Muscle of leg (tissue), 11 donors: ENCODE measurements around the gene MINDY1. TPM values are rescaled to one million over a fixed set of nuclear protein-coding genes. Genes with fewer than 3 reads are reported as not detected.

Experiments
- DNase-seq: peaks from one replicate; pipeline ENCODE4 v3.0.0; 2013
- H3K27ac ChIP-seq: one replicate; pipeline ENCODE4 v1.5.1; 2013; ENCODE audit warnings: mild to moderate bottlenecking, low read length, control low read depth
- H3K27me3 ChIP-seq: one replicate; pipeline ENCODE4 v1.6.1; 2013; ENCODE audit warnings: low read length; ENCODE audit not compliant: control insufficient read depth, insufficient read depth
- H3K36me3 ChIP-seq: one replicate; pipeline ENCODE4 v1.6.1; 2013; ENCODE audit warnings: low read length; ENCODE audit not compliant: control insufficient read depth, insufficient read depth
- H3K4me1 ChIP-seq: one replicate; pipeline ENCODE4 v1.6.1; 2013; ENCODE audit warnings: low read length; ENCODE audit not compliant: control insufficient read depth, insufficient read depth
- H3K4me3 ChIP-seq: one replicate; pipeline ENCODE4 v1.5.1; 2013; ENCODE audit warnings: low read length, control low read depth
- H3K9me3 ChIP-seq: replicated peaks from 2 replicates; pipeline ENCODE4 v1.6.1; 2013; ENCODE audit warnings: low read depth, low read length; ENCODE audit not compliant: control insufficient read depth
- WGBS: methylation state at CpG from one replicate; pipeline ENCODE4 v1.1.5; 2013; ENCODE audit warnings: missing lambda C conversion rate; ENCODE audit not compliant: insufficient coverage; 5-methylcytosine and 5-hydroxymethylcytosine counted together
- polyA plus RNA-seq, 8 donors: library from polyadenylated mRNA; unstranded; fragments of 120-200 nt; gene quantifications; one replicate each; pipeline versions ENCODE4 v1.2.1 to v1.2.3, GENCODE V29; 2013; ENCODE audit warnings: inconsistent platforms in 1 of 8, low replicate concordance in 1 of 8; ENCODE audit not compliant: insufficient read length in 8 of 8, insufficient read depth in 1 of 8
- total RNA-seq: library from RNA; stranded (reverse); fragments of 120-200 nt; gene quantifications from one replicate; pipeline ENCODE4 v1.2.4, GENCODE V29; 2013

MINDY1 gene
- total and polyA plus RNA-seq, 9 donors, result 15.7 to 20.4 (median 16.9) TPM

GRCh38 chr1:150966011-150966410, 40.7 kb downstream of the MINDY1 start:
- H3K27me3 ChIP-seq, result no peaks in the 10 kb centered on the region
- H3K4me1 ChIP-seq, result peaks cover 7% of the 10 kb centered on the region
- H3K36me3 ChIP-seq, result peaks cover 76% of the 10 kb centered on the region
- no CpG with 5 or more reads among the region's 6 CpGs for WGBS
- H3K9me3 ChIP-seq, result no peaks in the 10 kb centered on the region
- no peak overlapping the region for H3K27ac ChIP-seq
- no peak for DNase-seq
- H3K4me3 ChIP-seq, result no peak overlapping the region

- H3K36me3 ChIP-seq, result peaks cover 77% of the 10 kb centered on the region
- no peak overlapping the region for H3K27ac ChIP-seq
- peaks cover 3% of the 10 kb centered on the region for H3K4me1 ChIP-seq
- H3K4me3 ChIP-seq, result no peak overlapping the region
- no peaks in the 10 kb centered on the region for H3K9me3 ChIP-seq
- H3K27me3 ChIP-seq, result no peaks in the 10 kb centered on the region
- WGBS, result no CpG with 5 or more reads among the region's 4 CpGs
- no peak for DNase-seq
Measured at GRCh38 chr1:150965605-150966004, 41.1 kb downstream of the MINDY1 start.

- no peak for DNase-seq
- Histone ChIP-seq H3K27ac (no peak overlapping the region), H3K36me3 (peaks cover 84% of the 10 kb centered on the region), H3K4me1 (no peaks in the 10 kb centered on the region), H3K27me3 (no peaks in the 10 kb centered on the region), H3K9me3 (no peaks in the 10 kb centered on the region), H3K4me3 (no peak overlapping the region)
- no CpG with 5 or more reads among the region's 5 CpGs for WGBS
Measured at GRCh38 chr1:150964164-150964489, 42.6 kb downstream of the MINDY1 start.

- Histone ChIP-seq H3K36me3 (peaks cover 81% of the 10 kb centered on the region), H3K27ac (no peak overlapping the region), H3K9me3 (no peaks in the 10 kb centered on the region), H3K27me3 (no peaks in the 10 kb centered on the region), H3K4me3 (no peak overlapping the region), H3K4me1 (no peaks in the 10 kb centered on the region)
- 94% methylated on average over 4 of the region's 10 CpGs for WGBS
- DNase-seq, result no peak
Measured at GRCh38 chr1:150963321-150964163, 43.2 kb downstream of the MINDY1 start.

GRCh38 chr1:150961756-150962155, 44.9 kb downstream of the MINDY1 start:
- Histone ChIP-seq H3K27me3 (no peaks in the 10 kb centered on the region), H3K4me1 (no peaks in the 10 kb centered on the region), H3K27ac (no peak overlapping the region), H3K9me3 (no peaks in the 10 kb centered on the region), H3K4me3 (no peak overlapping the region), H3K36me3 (peaks cover 69% of the 10 kb centered on the region)
- no peak for DNase-seq
- WGBS, result no CpG with 5 or more reads among the region's 4 CpGs

- no peaks in the 10 kb centered on the region for H3K9me3 ChIP-seq
- H3K4me3 ChIP-seq, result no peak overlapping the region
- no peaks in the 10 kb centered on the region for H3K27me3 ChIP-seq
- H3K27ac ChIP-seq, result no peak overlapping the region
- DNase-seq, result no peak
- no peaks in the 10 kb centered on the region for H3K4me1 ChIP-seq
- H3K36me3 ChIP-seq, result peaks cover 62% of the 10 kb centered on the region
- 100% methylated on average over 3 of the region's 7 CpGs for WGBS
Measured at GRCh38 chr1:150960646-150961045, 46.1 kb downstream of the MINDY1 start.

GRCh38 chr1:150957666-150958065, 49.0 kb downstream of the MINDY1 start:
- H3K27ac ChIP-seq, result no peak overlapping the region
- no peaks in the 10 kb centered on the region for H3K4me1 ChIP-seq
- H3K9me3 ChIP-seq, result no peaks in the 10 kb centered on the region
- DNase-seq, result no peak
- H3K36me3 ChIP-seq, result peaks cover 53% of the 10 kb centered on the region
- no peaks in the 10 kb centered on the region for H3K27me3 ChIP-seq
- WGBS, result 86% methylated on average over 4 of the region's 11 CpGs
- no peak overlapping the region for H3K4me3 ChIP-seq

- Histone ChIP-seq H3K4me1 (no peaks in the 10 kb centered on the region), H3K27me3 (no peaks in the 10 kb centered on the region), H3K9me3 (no peaks in the 10 kb centered on the region), H3K27ac (no peak overlapping the region), H3K4me3 (no peak overlapping the region), H3K36me3 (peaks cover 51% of the 10 kb centered on the region)
- no peak for DNase-seq
Measured at GRCh38 chr1:150955280-150955679, 51.4 kb downstream of the MINDY1 start.

GRCh38 chr1:150954708-150955107, 52.0 kb downstream of the MINDY1 start:
- Histone ChIP-seq H3K9me3 (no peaks in the 10 kb centered on the region), H3K36me3 (peaks cover 54% of the 10 kb centered on the region), H3K27ac (no peak overlapping the region), H3K4me1 (no peaks in the 10 kb centered on the region), H3K4me3 (no peak overlapping the region), H3K27me3 (no peaks in the 10 kb centered on the region)
- no peak for DNase-seq
- WGBS, result no CpG with 5 or more reads among the region's 3 CpGs
